RKO (cell line): ENCODE results near the gene DENND4C.
"Not testable (repeated sequence)": the region's sequence is repeated elsewhere in the genome, so short reads cannot be mapped to it uniquely, and the experiment has no call there.

Source experiments
- DNase-seq: peaks from one replicate; pipeline ENCODE4 v3.0.0-alpha.2; 2016; ENCODE audit warnings: low spot score

Gene DENND4C

GRCh38 chr9:19410195-19410503 lies 179.7 kb downstream of the DENND4C start:
- DNase-seq: no peak

GRCh38 chr9:19410594-19410993 lies 180.1 kb downstream of the DENND4C start:
- no peak for DNase-seq

GRCh38 chr9:19411316-19411715 lies 180.8 kb downstream of the DENND4C start:
- DNase-seq: no peak

GRCh38 chr9:19413456-19413855 lies 183.0 kb downstream of the DENND4C start:
- not testable (repeated sequence) for DNase-seq

GRCh38 chr9:19416143-19416542 lies 185.7 kb downstream of the DENND4C start:
- DNase-seq: no peak

GRCh38 chr9:19420877-19421276 lies 190.4 kb downstream of the DENND4C start:
- no peak for DNase-seq
